Fibroblast of lung (primary cell): ENCODE data around the gene THOC2. TPM values are rescaled to one million over a fixed set of nuclear protein-coding genes. Genes with fewer than 3 reads are reported as not detected.

Experiments used
- DNase-seq, 2 donors: peaks; one replicate each; pipeline versions ENCODE4 v3.0.0 to v3.0.0-alpha.2; 2010; ENCODE audit warnings: low read depth in 2 of 2
- H2AFZ ChIP-seq: 2 replicates; pipeline ENCODE4 v1.5.1; 2012; ENCODE audit warnings: low read length, control low read depth, inconsistent platforms
- H3K27ac ChIP-seq: 2 replicates; pipeline ENCODE4 v1.5.1; 2011; ENCODE audit warnings: low read length, control low read depth; ENCODE audit not compliant: insufficient read depth
- H3K27me3 ChIP-seq: 2 replicates; pipeline ENCODE4 v1.5.1; 2011; ENCODE audit warnings: mild to moderate bottlenecking, low read length; ENCODE audit not compliant: control insufficient read depth, insufficient read depth
- H3K36me3 ChIP-seq: 2 replicates; pipeline ENCODE4 v1.5.1; 2011; ENCODE audit warnings: low read length; ENCODE audit not compliant: control insufficient read depth, insufficient read depth
- H3K4me1 ChIP-seq: 2 replicates; pipeline ENCODE4 v1.5.1; 2011; ENCODE audit warnings: low read length; ENCODE audit not compliant: control insufficient read depth, insufficient read depth; ENCODE audit errors: extremely low read depth
- H3K4me2 ChIP-seq: 2 replicates; pipeline ENCODE4 v1.5.1; 2011; ENCODE audit warnings: low read length, control low read depth; ENCODE audit not compliant: insufficient read depth; ENCODE audit errors: extremely low read depth
- H3K4me3 ChIP-seq, 4 experiments: fragments of 200-600 bp in 1 of 4; sonication (generic) in 1 of 4; replicated peaks in 1 of 4; 2 replicates each; pipeline ENCODE4 v1.5.1; 2011 to 2016; ENCODE audit warnings: low read length in 4 of 4, low read depth in 3 of 4, mild to moderate bottlenecking in 3 of 4, control low read depth in 2 of 4, inconsistent platforms in 1 of 4, mixed read lengths in 1 of 4; ENCODE audit not compliant: insufficient read depth in 1 of 4; ENCODE audit errors: control extremely low read depth in 1 of 4
- H3K79me2 ChIP-seq: 2 replicates; pipeline ENCODE4 v1.5.1; 2012; ENCODE audit warnings: mild to moderate bottlenecking, low read length, inconsistent platforms; ENCODE audit not compliant: control insufficient read depth, insufficient read depth
- H3K9ac ChIP-seq: 2 replicates; pipeline ENCODE4 v1.5.1; 2011; ENCODE audit warnings: mild to moderate bottlenecking, low read length, control low read depth; ENCODE audit not compliant: insufficient read depth
- H3K9me3 ChIP-seq: 2 replicates; pipeline ENCODE4 v1.5.1; 2012; ENCODE audit warnings: low read depth, low read length; ENCODE audit not compliant: control insufficient read depth, insufficient read depth
- H4K20me1 ChIP-seq: 2 replicates; pipeline ENCODE4 v1.5.1; 2011; ENCODE audit warnings: low read length; ENCODE audit not compliant: control insufficient read depth, insufficient read depth; ENCODE audit errors: extremely low read depth
- EZH2 ChIP-seq: IDR thresholded peaks from 2 replicates; pipeline ENCODE4 v1.5.1; 2012; ENCODE audit warnings: low read length, control low read depth, mild to moderate bottlenecking; ENCODE audit errors: missing control alignments
- polyA plus RNA-seq, 2 donors: library from polyadenylated mRNA; depleted of rRNA in 1 of 2; stranded (reverse) in 1 of 2; unstranded in 1 of 2; fragments of >200 nt; gene quantifications; 2 replicates each; pipeline ENCODE4 v1.2.1, GENCODE V29; 2011 to 2012; ENCODE audit warnings: missing spikeins in 1 of 2
- total RNA-seq: library from RNA; depleted of rRNA; stranded (reverse); fragments of >200 nt; gene quantifications from 2 replicates; pipeline ENCODE4 v1.2.1, GENCODE V29; 2014
- TF ChIP-seq, protein P1 (sequence below), 2 donors: IDR thresholded peaks in 1 of 2; conservative IDR thresholded peaks in 1 of 2; 1 replicate in 1 of 2; 2 replicates in 1 of 2; pipeline ENCODE4 v1.5.1; 2011 to 2012; ENCODE audit warnings: low read length in 2 of 2, control low read depth in 1 of 2, inconsistent platforms in 1 of 2, low read depth in 1 of 2, mild to moderate bottlenecking in 1 of 2

The THOC2 gene
- total and polyA plus RNA-seq, 2 donors (not counting 1 experiment from before 2014, with no cell fraction given) = 62.9 to 70.0 TPM

DNA sequence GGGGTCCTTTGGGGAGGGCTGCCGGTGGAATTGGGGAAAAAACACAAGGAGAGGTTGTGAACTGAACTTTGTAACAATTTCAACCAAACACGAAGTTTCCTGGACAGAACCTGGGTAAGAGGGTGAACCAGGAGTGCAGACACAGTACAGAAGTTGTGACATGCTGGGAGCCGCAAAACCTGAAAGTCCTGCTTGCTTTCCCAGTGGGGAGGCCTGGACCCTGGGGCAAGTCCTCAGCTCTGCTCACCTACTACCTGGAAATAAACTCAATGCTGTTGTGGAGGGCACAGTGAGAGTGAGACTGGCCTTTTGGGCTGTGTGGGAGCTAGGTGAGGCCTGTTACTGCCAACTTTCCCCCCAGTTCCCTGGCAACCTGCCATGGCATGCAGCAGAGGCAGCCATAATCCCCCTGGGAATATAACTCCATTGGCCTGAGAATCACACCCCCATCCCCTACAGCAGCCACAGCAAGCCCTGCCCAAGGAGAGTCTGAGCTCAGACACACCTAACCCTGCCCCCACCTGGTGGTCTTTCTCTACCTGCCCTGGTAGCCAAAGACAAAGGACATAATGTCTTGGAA is 162.8 kb downstream of the THOC2 start:
- H3K9ac ChIP-seq = no peak overlapping the region
- H3K27me3 ChIP-seq = no peaks in the 10 kb centered on the region
- no peaks in the 10 kb centered on the region for H3K4me1 ChIP-seq
- H3K36me3 ChIP-seq = no peaks in the 10 kb centered on the region
- TF ChIP-seq EZH2 = no peak
- TF ChIP-seq, protein P1, sequence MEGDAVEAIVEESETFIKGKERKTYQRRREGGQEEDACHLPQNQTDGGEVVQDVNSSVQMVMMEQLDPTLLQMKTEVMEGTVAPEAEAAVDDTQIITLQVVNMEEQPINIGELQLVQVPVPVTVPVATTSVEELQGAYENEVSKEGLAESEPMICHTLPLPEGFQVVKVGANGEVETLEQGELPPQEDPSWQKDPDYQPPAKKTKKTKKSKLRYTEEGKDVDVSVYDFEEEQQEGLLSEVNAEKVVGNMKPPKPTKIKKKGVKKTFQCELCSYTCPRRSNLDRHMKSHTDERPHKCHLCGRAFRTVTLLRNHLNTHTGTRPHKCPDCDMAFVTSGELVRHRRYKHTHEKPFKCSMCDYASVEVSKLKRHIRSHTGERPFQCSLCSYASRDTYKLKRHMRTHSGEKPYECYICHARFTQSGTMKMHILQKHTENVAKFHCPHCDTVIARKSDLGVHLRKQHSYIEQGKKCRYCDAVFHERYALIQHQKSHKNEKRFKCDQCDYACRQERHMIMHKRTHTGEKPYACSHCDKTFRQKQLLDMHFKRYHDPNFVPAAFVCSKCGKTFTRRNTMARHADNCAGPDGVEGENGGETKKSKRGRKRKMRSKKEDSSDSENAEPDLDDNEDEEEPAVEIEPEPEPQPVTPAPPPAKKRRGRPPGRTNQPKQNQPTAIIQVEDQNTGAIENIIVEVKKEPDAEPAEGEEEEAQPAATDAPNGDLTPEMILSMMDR (conservative IDR thresholded peaks at IDR 0.05 in 1 of 2, IDR thresholded peaks at IDR 0.05 in 1 of 2; ENCODE audit: low read depth in 1 of 2, low read length in 2 of 2) = no peak
- DNase-seq = no peak
- no peaks in the 10 kb centered on the region for H3K79me2 ChIP-seq
- H3K27ac ChIP-seq = no peak overlapping the region
- H3K4me3 ChIP-seq = no peak overlapping the region
- H2AFZ ChIP-seq = no peak overlapping the region
- no peaks in the 10 kb centered on the region for H4K20me1 ChIP-seq
- no peak overlapping the region for H3K4me2 ChIP-seq
- no peaks in the 10 kb centered on the region for H3K9me3 ChIP-seq

DNA sequence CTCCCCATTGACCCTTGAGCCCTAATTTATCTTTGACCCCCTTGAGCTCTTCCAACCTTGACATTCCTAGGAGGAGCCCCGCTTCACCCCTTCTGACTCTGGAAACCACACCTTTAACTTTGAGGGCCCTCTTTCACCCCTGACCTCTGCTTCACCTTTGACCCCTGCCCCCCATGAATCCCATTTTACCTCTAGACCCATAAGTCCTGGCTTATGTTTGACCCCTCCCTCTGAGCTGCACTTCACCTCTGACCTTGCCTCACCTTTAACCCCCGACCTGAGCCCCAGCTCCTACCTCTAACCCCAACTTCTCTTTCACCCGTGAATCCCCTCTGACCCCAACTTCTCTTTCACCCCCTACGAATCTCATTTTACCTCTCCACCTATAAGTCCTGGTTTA is 169.7 kb downstream of the THOC2 start:
- Histone ChIP-seq H2AFZ (no peak overlapping the region), H3K9ac (no peak overlapping the region), H3K4me1 (no peaks in the 10 kb centered on the region), H3K27ac (no peak overlapping the region), H3K36me3 (no peaks in the 10 kb centered on the region), H3K27me3 (no peaks in the 10 kb centered on the region), H4K20me1 (no peaks in the 10 kb centered on the region), H3K4me2 (no peak overlapping the region), H3K9me3 (no peaks in the 10 kb centered on the region), H3K4me3 (no peak overlapping the region), H3K79me2 (no peaks in the 10 kb centered on the region)
- TF ChIP-seq, protein P1 (conservative IDR thresholded peaks at IDR 0.05 in 1 of 2, IDR thresholded peaks at IDR 0.05 in 1 of 2; ENCODE audit: low read depth in 1 of 2, low read length in 2 of 2) = no peak
- no peak for TF ChIP-seq EZH2
- no peak for DNase-seq

DNA sequence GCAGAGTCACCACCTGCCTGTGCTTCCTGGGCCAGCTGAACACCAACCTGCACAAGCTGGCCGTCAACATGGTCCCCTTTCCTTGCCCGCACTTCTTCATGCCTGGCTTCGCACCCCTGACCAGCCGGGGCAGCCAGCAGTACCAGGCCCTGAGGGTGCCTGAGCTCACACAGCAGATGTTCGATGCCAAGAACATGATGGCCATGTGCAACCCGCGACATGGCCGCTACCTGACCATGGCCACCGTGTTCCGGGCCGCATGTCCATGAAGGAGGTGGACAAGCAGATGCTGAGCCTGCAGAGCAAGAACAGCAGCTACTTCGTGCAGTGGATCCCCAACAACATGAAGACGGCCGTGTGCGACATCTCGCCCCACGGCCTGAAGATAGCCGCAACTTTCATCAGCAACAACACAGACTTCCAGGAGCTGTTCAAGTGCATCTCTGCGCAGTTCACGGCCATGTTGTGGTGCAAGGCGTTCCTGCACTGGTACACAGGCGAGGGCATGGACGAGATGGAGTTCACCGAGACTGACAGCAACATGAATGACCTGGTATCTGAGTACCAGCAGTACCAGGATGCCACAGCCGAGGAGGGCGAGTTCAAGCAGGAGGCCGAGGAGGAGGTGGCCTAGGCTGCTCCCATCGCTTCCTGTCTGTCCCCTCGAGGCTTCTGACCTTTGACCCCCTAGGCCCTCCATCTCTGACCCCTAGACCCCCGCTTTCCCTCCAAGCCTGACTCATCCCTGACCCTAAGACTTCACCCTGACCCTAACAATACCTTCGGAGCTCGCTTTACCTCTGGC is 170.3 kb downstream of the THOC2 start:
- Histone ChIP-seq H3K9me3 (no peaks in the 10 kb centered on the region), H3K4me3 (no peak overlapping the region), H3K27me3 (no peaks in the 10 kb centered on the region), H4K20me1 (no peaks in the 10 kb centered on the region), H3K79me2 (no peaks in the 10 kb centered on the region), H2AFZ (no peak overlapping the region), H3K4me2 (no peak overlapping the region), H3K27ac (no peak overlapping the region), H3K36me3 (no peaks in the 10 kb centered on the region), H3K9ac (no peak overlapping the region), H3K4me1 (no peaks in the 10 kb centered on the region)
- DNase-seq = no peak
- no peak for TF ChIP-seq EZH2
- TF ChIP-seq, protein P1 (conservative IDR thresholded peaks at IDR 0.05 in 1 of 2, IDR thresholded peaks at IDR 0.05 in 1 of 2; ENCODE audit: low read depth in 1 of 2, low read length in 2 of 2) = no peak
